Stimulated activated CD4-positive, alpha-beta T cell treated with anti-CD3 and anti-CD28 coated beads, Interleukin-4, amount 100 ng/mL, for 24 hours (primary cell): Measurements from ENCODE around the gene LRIT3.

Experiments
- DNase-seq: peaks from one replicate; pipeline ENCODE4 v3.0.0-alpha.2; 2020

Gene LRIT3

DNA sequence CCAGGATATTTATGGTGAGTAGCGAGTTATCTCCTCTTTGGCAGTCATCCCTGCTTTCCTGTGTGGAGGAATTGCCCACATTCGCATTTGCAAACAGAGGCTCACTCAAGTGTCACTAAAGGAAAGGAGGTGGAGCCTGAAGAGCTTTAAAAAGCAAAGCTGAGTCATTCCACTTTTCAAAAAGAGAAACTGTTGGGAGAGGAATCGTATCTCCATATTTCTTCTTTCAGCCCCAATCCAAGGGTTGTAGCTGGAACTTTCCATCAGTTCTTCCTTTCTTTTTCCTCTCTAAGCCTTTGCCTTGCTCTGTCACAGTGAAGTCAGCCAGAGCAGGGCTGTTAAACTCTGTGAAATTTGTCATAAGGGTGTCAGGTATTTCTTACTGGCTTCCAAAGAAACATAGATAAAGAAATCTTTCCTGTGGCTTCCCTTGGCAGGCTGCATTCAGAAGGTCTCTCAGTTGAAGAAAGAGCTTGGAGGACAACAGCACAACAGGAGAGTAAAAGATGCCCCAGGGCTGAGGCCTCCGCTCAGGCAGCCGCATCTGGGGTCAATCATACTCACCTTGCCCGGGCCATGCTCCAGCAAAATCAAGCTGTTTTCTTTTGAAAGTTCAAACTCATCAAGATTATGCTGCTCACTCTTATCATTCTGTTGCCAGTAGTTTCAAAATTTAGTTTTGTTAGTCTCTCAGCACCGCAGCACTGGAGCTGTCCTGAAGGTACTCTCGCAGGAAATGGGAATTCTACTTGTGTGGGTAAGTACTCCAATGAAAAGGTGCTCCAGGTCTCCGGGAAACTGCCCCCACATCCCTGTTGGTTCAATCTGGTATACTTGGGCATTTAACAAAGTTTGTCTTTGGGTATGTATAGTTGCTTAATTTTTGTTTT, 65.0 kb downstream of the LRIT3 start, which contains the start of gene EGF:
Gene EGF (plus strand): TSS at position 178 of the 890 bp plus-strand sequence. CDS start 453 bp downstream, at position 631.
- no peak for DNase-seq

DNA sequence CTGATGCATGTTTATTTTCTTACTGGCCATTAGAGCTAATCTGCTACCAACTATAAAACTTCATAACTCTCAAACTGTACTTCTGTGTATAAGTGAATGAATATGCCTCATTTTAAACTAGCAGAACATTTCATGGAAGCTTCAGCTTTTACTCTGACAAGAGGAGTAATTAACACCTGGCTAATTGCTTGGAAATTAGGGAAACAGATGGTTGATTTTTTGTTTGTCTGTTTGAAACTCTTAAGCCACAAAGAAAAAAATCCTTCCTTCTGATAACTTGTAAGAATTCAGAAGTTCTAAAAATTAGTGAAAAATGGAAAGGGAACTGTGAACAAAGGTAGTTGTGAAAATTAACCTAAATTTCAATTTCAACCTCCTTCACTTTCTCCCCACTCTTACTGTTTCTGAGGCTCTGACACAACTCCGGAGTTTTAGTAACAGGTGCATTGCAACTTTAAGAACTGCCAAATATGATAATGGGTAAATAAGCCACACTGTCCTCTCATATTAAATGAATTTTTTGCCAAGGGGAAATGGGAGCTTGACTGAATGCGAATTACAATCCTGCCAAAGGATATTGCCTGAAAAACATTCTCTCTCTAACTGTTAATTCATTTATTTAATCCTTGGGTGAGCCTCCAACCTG, 65.8 kb downstream of the LRIT3 start:
- no peak for DNase-seq

- no peak for DNase-seq
Observed at GRCh38 chr4:109914322-109914721, 66.4 kb downstream of the LRIT3 start.

GRCh38 chr4:109915385-109916026, 67.6 kb downstream of the LRIT3 start:
- no peak for DNase-seq

GRCh38 chr4:109916027-109916409, 68.1 kb downstream of the LRIT3 start:
- DNase-seq: no peak

DNA sequence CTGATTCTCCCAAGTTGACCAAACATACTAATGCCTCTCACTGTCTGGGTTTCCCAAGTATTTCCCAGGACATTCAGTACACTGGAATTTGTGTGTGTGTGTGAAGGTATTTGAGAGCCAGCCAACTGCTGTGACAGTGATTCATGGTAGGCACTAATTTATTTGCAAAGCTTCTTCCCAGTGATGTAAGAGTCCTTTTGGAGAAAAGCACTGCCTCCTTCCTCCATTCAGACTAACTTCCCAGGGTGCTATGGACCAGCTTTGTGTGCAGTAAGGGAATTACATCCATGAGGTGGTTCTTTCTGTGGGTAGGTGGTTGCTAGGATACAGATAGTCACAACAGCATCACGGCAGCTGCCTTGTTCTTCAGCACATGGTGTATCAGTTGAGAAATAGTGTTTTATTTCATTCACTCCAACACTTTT, 73.5 kb downstream of the LRIT3 start:
- no peak for DNase-seq
